Stimulated activated CD8-positive, alpha-beta memory T cell treated with anti-CD3 and anti-CD28 coated beads, Interleukin-12 subunit alpha, Interleukin-12 subunit beta, amount 100 ng/mL, for 1 hour (primary cell): ENCODE measurements around the gene ARPC5L.
"Not testable (repeated sequence)": the region's sequence is repeated elsewhere in the genome, so short reads cannot be mapped to it uniquely, and the experiment has no call there.

Experiments
- DNase-seq: peaks from one replicate; pipeline ENCODE4 v3.0.0-alpha.2; 2020; ENCODE audit warnings: low read depth

The ARPC5L gene

GRCh38 chr9:124861342-124862229, at the start of gene ARPC5L, which contains the start of gene RPL35:
Gene ARPC5L (plus strand): TSS chr9:124862130. CDS start chr9:124869291, 7,161 bp downstream.
Gene RPL35 (minus strand): TSS chr9:124861957. CDS start chr9:124861912, 45 bp downstream.
- DNase-seq: peak; percentile 89

DNA sequence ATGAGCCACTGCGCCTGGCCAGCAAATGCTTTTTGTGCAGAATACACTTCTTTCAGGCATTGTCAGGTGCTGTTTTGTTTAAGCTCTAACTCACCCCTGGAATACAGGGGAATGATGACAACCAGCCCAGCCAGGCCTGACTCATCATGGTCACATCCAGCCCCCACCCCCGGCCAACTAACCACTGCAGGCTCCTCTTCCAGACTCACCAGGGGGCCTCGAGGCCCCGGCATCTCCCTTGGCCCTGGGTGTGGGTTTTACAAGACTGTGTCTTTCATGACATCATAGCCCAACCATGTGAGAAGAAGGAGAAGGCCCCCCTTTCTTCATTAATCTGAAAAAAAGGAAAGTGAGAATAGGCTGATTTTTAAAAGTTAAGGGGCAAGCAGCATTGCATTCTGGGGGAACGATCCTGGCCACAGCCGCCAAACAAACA, 49.5 kb upstream of the ARPC5L start:
- no peak for DNase-seq

GRCh38 chr9:124813041-124813440, 48.9 kb upstream of the ARPC5L start:
- DNase-seq: no peak

DNA sequence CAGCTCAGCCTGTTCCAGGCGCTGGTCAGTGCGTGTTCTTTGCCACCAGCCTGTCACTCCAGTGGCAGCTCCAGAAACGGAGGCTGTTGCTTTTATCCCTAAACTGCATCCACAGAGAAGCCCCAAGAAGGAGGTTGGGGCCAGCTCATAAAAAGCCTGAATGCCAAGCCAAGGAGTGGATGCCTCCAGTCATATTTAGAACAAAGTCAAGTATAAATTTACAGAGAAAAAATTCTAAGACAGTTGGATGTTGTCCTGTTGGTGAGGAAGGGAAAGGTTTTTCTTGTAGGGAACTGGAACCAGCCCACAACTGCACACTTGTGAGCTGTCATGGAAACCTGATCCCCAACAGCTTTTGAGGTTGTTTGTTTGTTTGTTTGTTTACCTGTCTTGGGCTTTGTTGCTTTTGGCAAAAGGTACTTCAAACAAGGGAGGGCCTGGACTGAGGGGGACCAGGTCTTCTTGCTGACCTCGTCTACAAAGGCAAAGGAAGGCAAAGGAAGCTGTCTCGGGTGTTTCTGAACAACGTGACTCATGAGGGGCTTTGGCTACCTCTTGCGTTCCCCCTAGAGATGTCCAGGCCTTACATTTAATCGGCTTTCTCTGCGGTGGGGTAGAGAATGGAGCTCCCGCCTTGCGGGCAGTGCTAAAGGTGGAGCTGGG, 48.3 kb upstream of the ARPC5L start:
- no peak for DNase-seq

GRCh38 chr9:124814164-124814535, 47.8 kb upstream of the ARPC5L start:
- DNase-seq: no peak

DNA sequence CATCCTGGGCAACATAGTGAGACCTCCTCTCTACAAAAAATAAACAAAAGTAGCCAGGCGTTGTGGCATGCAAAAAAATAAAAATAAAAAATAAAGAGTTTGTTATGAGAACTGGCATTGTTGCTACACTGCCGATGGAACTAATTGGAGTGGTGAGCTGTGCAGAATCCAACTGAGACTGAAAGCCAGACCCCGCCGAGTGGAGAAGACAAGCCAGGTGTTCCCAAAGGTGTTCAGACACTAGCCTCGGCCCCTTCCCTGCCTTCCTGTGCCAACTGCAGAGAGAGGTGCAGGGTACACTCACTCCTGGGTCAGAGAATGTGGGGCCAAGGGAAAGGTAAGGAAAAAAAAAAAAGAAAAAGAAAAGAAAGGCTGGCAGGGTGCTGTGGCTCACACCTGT, 46.3 kb upstream of the ARPC5L start:
- DNase-seq: no peak

- DNase-seq: no peak
Observed at GRCh38 chr9:124818431-124819281, 43.3 kb upstream of the ARPC5L start.

GRCh38 chr9:124820698-124821623, 41.0 kb upstream of the ARPC5L start:
- DNase-seq: no peak

- no peak for DNase-seq
Observed at GRCh38 chr9:124828489-124829333, 33.2 kb upstream of the ARPC5L start.

- DNase-seq: no peak
Observed at GRCh38 chr9:124829334-124829669, 32.6 kb upstream of the ARPC5L start.

DNA sequence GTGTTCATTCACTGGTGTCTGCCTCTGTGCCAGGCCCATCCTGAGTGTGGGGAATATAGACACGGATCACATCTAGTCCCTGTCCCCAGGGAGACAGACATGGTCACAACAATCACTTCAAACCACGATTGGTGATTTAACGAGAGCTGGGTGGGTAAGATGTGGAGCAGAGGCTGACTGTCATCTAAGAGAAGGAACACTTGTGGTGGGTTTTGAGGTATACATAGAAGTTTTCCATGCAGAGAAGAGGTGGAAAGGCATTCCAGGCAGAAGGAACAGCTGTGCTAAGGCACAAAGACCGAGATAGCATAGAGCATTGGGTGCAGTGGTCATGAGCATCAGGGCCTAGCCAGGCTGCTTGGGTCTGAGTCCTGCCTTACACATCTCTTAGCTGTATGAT, 31.3 kb upstream of the ARPC5L start:
- DNase-seq: no peak

DNA sequence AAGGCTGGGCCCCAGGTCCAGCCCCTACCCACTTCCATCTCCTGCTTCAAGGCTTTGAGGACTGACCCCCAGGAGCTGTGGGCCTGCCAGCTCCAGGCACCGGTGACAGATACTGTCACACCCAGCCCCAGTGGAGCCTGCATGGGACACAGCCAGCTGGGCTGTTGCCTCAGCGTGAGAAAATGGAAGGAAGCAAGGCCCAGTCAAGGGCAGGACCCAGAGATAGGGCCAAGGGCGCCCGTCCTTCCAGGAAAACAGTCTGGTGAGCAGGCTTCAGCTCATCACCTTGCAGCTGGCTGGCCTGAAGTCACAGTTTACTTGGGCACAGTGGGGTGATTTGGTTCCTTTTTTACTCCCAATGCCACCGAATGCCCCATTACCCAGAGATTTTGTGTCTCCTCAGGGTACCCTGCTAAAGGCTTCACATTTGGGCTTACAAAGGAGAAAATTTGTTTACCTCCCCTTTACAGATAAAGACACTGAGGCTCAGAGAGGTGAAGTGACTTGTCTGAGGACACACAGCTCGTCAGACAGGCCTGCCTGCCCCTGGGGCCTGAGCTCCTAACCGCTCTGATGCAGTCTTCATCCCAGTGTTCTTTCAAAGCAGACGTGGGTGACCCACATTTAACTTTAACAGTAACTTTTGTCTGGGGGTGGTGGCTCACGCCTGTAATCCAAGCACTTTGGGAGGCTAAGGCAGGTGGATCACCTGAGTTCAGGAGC, 30.1 kb upstream of the ARPC5L start:
- DNase-seq: no peak

- no peak for DNase-seq
Observed at GRCh38 chr9:124834591-124834990, 27.3 kb upstream of the ARPC5L start.

- DNase-seq: no peak
Observed at GRCh38 chr9:124835026-124835557, 26.8 kb upstream of the ARPC5L start.

GRCh38 chr9:124838132-124838531, 23.8 kb upstream of the ARPC5L start:
- not testable (repeated sequence) for DNase-seq

GRCh38 chr9:124838567-124839275, 23.2 kb upstream of the ARPC5L start:
- DNase-seq: not testable (repeated sequence)

DNA sequence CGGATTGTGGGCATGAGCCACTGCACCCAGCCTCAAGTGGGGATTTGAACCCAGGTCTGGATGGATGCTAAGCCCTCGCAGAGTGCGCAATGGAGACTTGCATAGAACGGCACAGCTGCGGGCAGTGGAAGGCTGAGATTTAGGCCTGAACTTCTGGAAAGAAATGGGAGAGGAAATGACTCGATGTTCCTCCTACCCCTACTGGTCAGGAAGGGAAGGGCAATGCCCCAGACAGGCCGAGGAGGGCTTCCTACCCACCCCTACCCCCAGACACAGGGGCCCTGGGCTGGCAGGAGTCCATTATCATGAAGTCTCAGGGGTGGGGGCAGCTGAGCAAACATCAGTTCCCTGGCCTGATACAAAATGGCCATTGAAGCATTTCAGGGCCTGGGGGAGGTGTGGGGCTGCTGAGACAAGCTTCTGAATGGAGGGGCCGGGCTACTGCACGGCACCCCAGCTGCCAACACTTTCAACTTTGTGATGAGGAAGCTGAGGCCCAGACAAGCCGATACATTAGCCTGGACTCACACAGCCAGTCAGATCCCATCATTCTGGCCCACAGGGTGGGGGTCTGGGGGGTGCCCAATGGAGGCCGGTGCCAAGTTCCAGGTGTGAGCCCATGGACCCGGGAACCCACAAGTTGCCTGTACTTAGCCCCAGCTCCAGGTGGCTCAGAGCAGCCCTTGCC, 22.2 kb upstream of the ARPC5L start:
- DNase-seq: no peak

DNA sequence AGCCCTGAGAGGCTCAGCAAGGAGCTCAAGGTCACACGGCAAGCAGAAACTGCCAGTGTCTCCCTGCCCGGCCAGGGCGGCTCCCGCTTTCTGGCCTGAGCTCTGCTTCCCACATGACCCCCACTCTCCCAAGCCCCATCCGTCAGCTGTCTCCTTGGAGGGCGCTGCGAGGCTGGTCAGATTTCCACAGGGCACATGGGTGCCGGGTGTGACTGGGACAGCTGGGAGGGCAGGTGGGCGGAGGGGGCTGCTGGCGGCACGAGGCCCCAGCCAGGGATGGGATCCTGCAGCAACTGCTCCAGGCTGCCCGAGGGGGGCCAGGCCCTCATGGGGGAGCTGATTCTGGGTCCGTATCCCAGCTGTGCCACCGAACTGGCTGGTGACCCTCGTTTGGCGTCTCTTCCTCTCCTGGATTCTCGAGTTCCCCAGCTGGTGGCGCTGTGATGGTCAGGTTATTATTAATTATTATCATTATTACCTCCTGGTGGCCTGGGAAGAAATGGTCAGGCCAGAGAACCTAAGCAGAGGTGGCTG, 21.6 kb upstream of the ARPC5L start:
- no peak for DNase-seq
